ENCODE results near the gene LCP2.

GRCh38 chr5:170226129-170226615 is 71.4 kb downstream of the LCP2 start:
- TF ChIP-seq, protein P1, sequence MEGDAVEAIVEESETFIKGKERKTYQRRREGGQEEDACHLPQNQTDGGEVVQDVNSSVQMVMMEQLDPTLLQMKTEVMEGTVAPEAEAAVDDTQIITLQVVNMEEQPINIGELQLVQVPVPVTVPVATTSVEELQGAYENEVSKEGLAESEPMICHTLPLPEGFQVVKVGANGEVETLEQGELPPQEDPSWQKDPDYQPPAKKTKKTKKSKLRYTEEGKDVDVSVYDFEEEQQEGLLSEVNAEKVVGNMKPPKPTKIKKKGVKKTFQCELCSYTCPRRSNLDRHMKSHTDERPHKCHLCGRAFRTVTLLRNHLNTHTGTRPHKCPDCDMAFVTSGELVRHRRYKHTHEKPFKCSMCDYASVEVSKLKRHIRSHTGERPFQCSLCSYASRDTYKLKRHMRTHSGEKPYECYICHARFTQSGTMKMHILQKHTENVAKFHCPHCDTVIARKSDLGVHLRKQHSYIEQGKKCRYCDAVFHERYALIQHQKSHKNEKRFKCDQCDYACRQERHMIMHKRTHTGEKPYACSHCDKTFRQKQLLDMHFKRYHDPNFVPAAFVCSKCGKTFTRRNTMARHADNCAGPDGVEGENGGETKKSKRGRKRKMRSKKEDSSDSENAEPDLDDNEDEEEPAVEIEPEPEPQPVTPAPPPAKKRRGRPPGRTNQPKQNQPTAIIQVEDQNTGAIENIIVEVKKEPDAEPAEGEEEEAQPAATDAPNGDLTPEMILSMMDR (conservative IDR thresholded peaks at IDR 0.05 in 1 of 2, IDR thresholded peaks at IDR 0.05 in 1 of 2; ENCODE audit: low read depth in 1 of 2, low read length in 2 of 2): no peak
- no peak for TF ChIP-seq EZH2 (IDR thresholded peaks at IDR 0.05; ENCODE audit: low read length, missing control alignments)

Data from fibroblast of lung (primary cell).